ENCODE data around the gene TMTC1. TPM values are rescaled to one million over a fixed set of nuclear protein-coding genes. Genes with fewer than 3 reads are reported as not detected.
A peak's percentile ranks its signal among the peaks of the same experiment; 100 is the strongest.

TMTC1 gene
- total RNA-seq, 1 donor from 2014 or later, result 35.3 TPM

GRCh38 chr12:29521951-29522350 lies 261.8 kb downstream of the TMTC1 start:
- Mint-ChIP-seq H3K27ac (ENCODE audit: unreplicated experiment) (no peak overlapping the region), H3K9me3 (ENCODE audit: unreplicated experiment) (no peaks in the 10 kb centered on the region), H3K36me3 (ENCODE audit: unreplicated experiment) (peaks cover 6% of the 10 kb centered on the region), H3K4me1 (ENCODE audit: unreplicated experiment) (peaks cover 11% of the 10 kb centered on the region), H3K27me3 (ENCODE audit: unreplicated experiment) (no peaks in the 10 kb centered on the region), H3K4me3 (ENCODE audit: unreplicated experiment) (no peak overlapping the region)
- no peak for TF ChIP-seq CTCF (IDR thresholded peaks at IDR 0.05)
- DNase-seq (ENCODE audit: extremely low spot score, unreplicated experiment), result no peak

GRCh38 chr12:29519585-29520182 lies 264.1 kb downstream of the TMTC1 start:
- no peak for DNase-seq (ENCODE audit: extremely low spot score, unreplicated experiment)
- no peak overlapping the region for H3K4me3 Mint-ChIP-seq (ENCODE audit: unreplicated experiment)
- peaks cover 11% of the 10 kb centered on the region for H3K36me3 Mint-ChIP-seq (ENCODE audit: unreplicated experiment)
- peak; percentile 70 for TF ChIP-seq CTCF (IDR thresholded peaks at IDR 0.05)
- H3K4me1 Mint-ChIP-seq (ENCODE audit: unreplicated experiment), result peaks cover 11% of the 10 kb centered on the region
- no peak overlapping the region for H3K27ac Mint-ChIP-seq (ENCODE audit: unreplicated experiment)
- no peaks in the 10 kb centered on the region for H3K9me3 Mint-ChIP-seq (ENCODE audit: unreplicated experiment)
- no peaks in the 10 kb centered on the region for H3K27me3 Mint-ChIP-seq (ENCODE audit: unreplicated experiment)

GRCh38 chr12:29518407-29518806 lies 265.3 kb downstream of the TMTC1 start:
- DNase-seq (ENCODE audit: extremely low spot score, unreplicated experiment), result no peak
- Mint-ChIP-seq H3K27me3 (ENCODE audit: unreplicated experiment) (no peaks in the 10 kb centered on the region), H3K4me3 (ENCODE audit: unreplicated experiment) (no peak overlapping the region), H3K4me1 (ENCODE audit: unreplicated experiment) (peaks cover 7% of the 10 kb centered on the region), H3K36me3 (ENCODE audit: unreplicated experiment) (peaks cover 19% of the 10 kb centered on the region), H3K9me3 (ENCODE audit: unreplicated experiment) (no peaks in the 10 kb centered on the region), H3K27ac (ENCODE audit: unreplicated experiment) (no peak overlapping the region)
- no peak for TF ChIP-seq CTCF (IDR thresholded peaks at IDR 0.05)

GRCh38 chr12:29517264-29517663 lies 266.5 kb downstream of the TMTC1 start:
- Mint-ChIP-seq H3K27me3 (ENCODE audit: unreplicated experiment) (no peaks in the 10 kb centered on the region), H3K27ac (ENCODE audit: unreplicated experiment) (no peak overlapping the region), H3K4me3 (ENCODE audit: unreplicated experiment) (no peak overlapping the region), H3K4me1 (ENCODE audit: unreplicated experiment) (peaks cover 7% of the 10 kb centered on the region), H3K36me3 (ENCODE audit: unreplicated experiment) (peaks cover 24% of the 10 kb centered on the region), H3K9me3 (ENCODE audit: unreplicated experiment) (no peaks in the 10 kb centered on the region)
- no peak for TF ChIP-seq CTCF (IDR thresholded peaks at IDR 0.05)
- DNase-seq (ENCODE audit: extremely low spot score, unreplicated experiment), result no peak

GRCh38 chr12:29516431-29516875 lies 267.3 kb downstream of the TMTC1 start:
- Mint-ChIP-seq H3K9me3 (ENCODE audit: unreplicated experiment) (no peaks in the 10 kb centered on the region), H3K27me3 (ENCODE audit: unreplicated experiment) (no peaks in the 10 kb centered on the region), H3K4me1 (ENCODE audit: unreplicated experiment) (peaks cover 2% of the 10 kb centered on the region), H3K36me3 (ENCODE audit: unreplicated experiment) (peaks cover 24% of the 10 kb centered on the region), H3K27ac (ENCODE audit: unreplicated experiment) (no peak overlapping the region), H3K4me3 (ENCODE audit: unreplicated experiment) (no peak overlapping the region)
- no peak for DNase-seq (ENCODE audit: extremely low spot score, unreplicated experiment)
- TF ChIP-seq CTCF (IDR thresholded peaks at IDR 0.05), result no peak

Measured in osteocyte (in vitro differentiated cells).